Tibial artery (tissue), 4 donors: ENCODE measurements around the gene ARHGAP15.

Experiments
- DNase-seq, 2 donors: peaks; one replicate each; pipeline ENCODE4 v3.0.0-alpha.2; 2019
- H3K27ac ChIP-seq, 2 donors: fragments of 200-600 bp; sonication (generic) in 1 of 2; 1 replicate in 1 of 2; 2 replicates in 1 of 2; pipeline ENCODE4 v1.5.1; 2018 to 2019; ENCODE audit warnings: mild to moderate bottlenecking in 1 of 2
- H3K27me3 ChIP-seq, 2 donors: fragments of 200-600 bp; sonication (generic) in 1 of 2; one replicate each; pipeline versions ENCODE4 v1.5.1 to v1.6.0; 2016 to 2019
- H3K36me3 ChIP-seq, 3 donors: fragments of 200-600 bp; sonication (generic) in 2 of 3; one replicate each; pipeline ENCODE4 v1.5.1; 2016 to 2019; ENCODE audit warnings: mild to moderate bottlenecking in 2 of 3
- H3K4me1 ChIP-seq, 4 donors: fragments of 200-600 bp; sonication (generic) in 2 of 4; 1 replicate in 3 of 4; 2 replicates in 1 of 4; pipeline ENCODE4 v1.5.1; 2016 to 2019
- H3K4me3 ChIP-seq, 2 donors: fragments of 200-600 bp; sonication (generic) in 1 of 2; 1 replicate in 1 of 2; 2 replicates in 1 of 2; pipeline ENCODE4 v1.5.1; 2018 to 2019; ENCODE audit warnings: mild to moderate bottlenecking in 2 of 2
- H3K9me3 ChIP-seq, 3 donors: fragments of 200-600 bp; sonication (generic) in 1 of 3; one replicate each; pipeline ENCODE4 v1.5.1; 2016 to 2019
- CTCF ChIP-seq, 2 experiments: fragments of 200-600 bp in 1 of 2; fragments of 450-650 bp in 1 of 2; IDR thresholded peaks; one replicate each; pipeline ENCODE4 v1.5.1; 2017 to 2019; ENCODE audit warnings: antibody characterized with exemption in 2 of 2, mild to moderate bottlenecking in 1 of 2, moderate library complexity in 1 of 2
- intact Hi-C: fragments of 100-400 bp; cut with DNase I; formaldehyde crosslinking; loops from one replicate; pipeline ENCODE4 v1.15.0; 2023; ENCODE audit warnings: low total_unique reads

The ARHGAP15 gene

GRCh38 chr2:143615562-143615961, 486.3 kb downstream of the ARHGAP15 start:
- H3K4me3 ChIP-seq, result no peak overlapping the region
- DNase-seq, result no peak
- no peak for TF ChIP-seq CTCF (IDR thresholded peaks at IDR 0.05)
- H3K36me3 ChIP-seq, result no peaks in the 10 kb centered on the region
- no peak overlapping the region for H3K27ac ChIP-seq
- no peaks in the 10 kb centered on the region for H3K27me3 ChIP-seq
- H3K4me1 ChIP-seq, result no peaks in the 10 kb centered on the region
- intact Hi-C loops, result no loop called here
- no peaks in the 10 kb centered on the region for H3K9me3 ChIP-seq

GRCh38 chr2:143616452-143616851, 487.2 kb downstream of the ARHGAP15 start:
- Histone ChIP-seq H3K4me3 (no peak overlapping the region), H3K36me3 (no peaks in the 10 kb centered on the region), H3K4me1 (no peaks in the 10 kb centered on the region), H3K27ac (no peak overlapping the region), H3K9me3 (no peaks in the 10 kb centered on the region), H3K27me3 (no peaks in the 10 kb centered on the region)
- TF ChIP-seq CTCF (IDR thresholded peaks at IDR 0.05), result no peak
- no peak for DNase-seq
- intact Hi-C loops, result no loop called here

- no peak for DNase-seq
- no peaks in the 10 kb centered on the region for H3K27me3 ChIP-seq
Observed at GRCh38 chr2:143617803-143618415, 488.7 kb downstream of the ARHGAP15 start.

GRCh38 chr2:143622106-143622505, 492.9 kb downstream of the ARHGAP15 start:
- no peaks in the 10 kb centered on the region for H3K36me3 ChIP-seq
- H3K4me3 ChIP-seq, result no peak overlapping the region
- intact Hi-C loops, result no loop called here
- TF ChIP-seq CTCF (IDR thresholded peaks at IDR 0.05), result no peak
- H3K9me3 ChIP-seq, result no peaks in the 10 kb centered on the region
- no peaks in the 10 kb centered on the region for H3K27me3 ChIP-seq
- H3K27ac ChIP-seq, result no peak overlapping the region
- no peak for DNase-seq
- H3K4me1 ChIP-seq, result no peaks in the 10 kb centered on the region

More at GRCh38 chr2:143617803-143618415, 488.7 kb downstream of the ARHGAP15 start:
- intact Hi-C loops, result no loop called here
- Histone ChIP-seq H3K4me3 (no peak overlapping the region), H3K9me3 (no peaks in the 10 kb centered on the region), H3K4me1 (no peaks in the 10 kb centered on the region), H3K36me3 (no peaks in the 10 kb centered on the region), H3K27ac (no peak overlapping the region)
- TF ChIP-seq CTCF (IDR thresholded peaks at IDR 0.05), result no peak

- intact Hi-C loops, result no loop called here
- Histone ChIP-seq H3K9me3 (no peaks in the 10 kb centered on the region), H3K27me3 (no peaks in the 10 kb centered on the region), H3K4me1 (no peaks in the 10 kb centered on the region), H3K4me3 (no peak overlapping the region), H3K36me3 (no peaks in the 10 kb centered on the region), H3K27ac (no peak overlapping the region)
- no peak for TF ChIP-seq CTCF (IDR thresholded peaks at IDR 0.05)
- DNase-seq, result no peak
Observed at GRCh38 chr2:143623231-143623908, 494.2 kb downstream of the ARHGAP15 start.
